H9 (cell line): ENCODE results near the gene SUCLG1. TPM values are rescaled to one million over a fixed set of nuclear protein-coding genes. Genes with fewer than 3 reads are reported as not detected.

Source experiments
- DNase-seq: peaks from one replicate; pipeline ENCODE4 v3.0.0-alpha.2; 2017
- H2AFZ ChIP-seq: one replicate; pipeline ENCODE4 v1.6.1; 2013; ENCODE audit warnings: mild to moderate bottlenecking, low read length, control low read depth, moderate library complexity
- H2AK5ac ChIP-seq: 2 replicates; pipeline ENCODE4 v1.6.1; 2013; ENCODE audit warnings: low read length, control low read depth, mixed read lengths; ENCODE audit not compliant: insufficient read length
- H2BK120ac ChIP-seq: one replicate; pipeline ENCODE4 v1.6.1; 2013; ENCODE audit warnings: low read depth, mild to moderate bottlenecking, low read length, control low read depth, inconsistent platforms; ENCODE audit not compliant: poor library complexity, severe bottlenecking
- H2BK12ac ChIP-seq: 2 replicates; pipeline ENCODE4 v1.6.1; 2013; ENCODE audit warnings: low read length, control low read depth, mixed read lengths, low read depth; ENCODE audit not compliant: insufficient read length
- H2BK15ac ChIP-seq: 2 replicates; pipeline ENCODE4 v1.6.1; 2013; ENCODE audit warnings: low read depth, low read length, control low read depth
- H2BK20ac ChIP-seq: one replicate; pipeline ENCODE4 v1.6.1; 2013; ENCODE audit warnings: low read depth, mild to moderate bottlenecking, low read length, control low read depth, inconsistent platforms; ENCODE audit not compliant: poor library complexity, severe bottlenecking
- H2BK5ac ChIP-seq: 2 replicates; pipeline ENCODE4 v1.6.1; 2013; ENCODE audit warnings: low read length, control low read depth, mixed read lengths; ENCODE audit not compliant: insufficient read length
- H3K14ac ChIP-seq: 2 replicates; pipeline ENCODE4 v1.6.1; 2013; ENCODE audit warnings: low read length, control low read depth; ENCODE audit not compliant: insufficient read depth
- H3K18ac ChIP-seq: 2 replicates; pipeline ENCODE4 v1.6.1; 2013; ENCODE audit warnings: low read depth, mild to moderate bottlenecking, mixed read lengths, low read length, control low read depth; ENCODE audit not compliant: insufficient read length
- H3K23ac ChIP-seq: 2 replicates; pipeline ENCODE4 v1.6.1; 2013; ENCODE audit warnings: low read length, control low read depth, mixed read lengths, low read depth; ENCODE audit not compliant: insufficient read length
- H3K23me2 ChIP-seq: 2 replicates; pipeline ENCODE4 v1.6.1; 2013; ENCODE audit warnings: low read depth, mild to moderate bottlenecking, mixed read lengths, low read length, control low read depth; ENCODE audit not compliant: insufficient read length, poor library complexity, severe bottlenecking
- H3K27ac ChIP-seq: 2 replicates; pipeline ENCODE4 v1.5.1; 2013; ENCODE audit warnings: low read length, control low read depth, mixed read lengths, low read depth; ENCODE audit not compliant: insufficient read length
- H3K27me3 ChIP-seq: 2 replicates; pipeline ENCODE4 v1.6.1; 2013; ENCODE audit warnings: low read length, control low read depth, inconsistent platforms; ENCODE audit not compliant: insufficient read depth
- H3K4ac ChIP-seq: 2 replicates; pipeline ENCODE4 v1.6.1; 2013; ENCODE audit warnings: low read depth, mild to moderate bottlenecking, control low read depth, inconsistent platforms, low read length, moderate library complexity
- H3K4me1 ChIP-seq: 2 replicates; pipeline ENCODE4 v1.6.1; 2013; ENCODE audit warnings: low read length, control low read depth, inconsistent platforms; ENCODE audit not compliant: insufficient read depth
- H3K4me2 ChIP-seq: 2 replicates; pipeline ENCODE4 v1.6.1; 2013; ENCODE audit warnings: low read length, control low read depth, mixed read lengths; ENCODE audit not compliant: insufficient read length, insufficient read depth
- H3K56ac ChIP-seq: 2 replicates; pipeline ENCODE4 v1.6.1; 2013; ENCODE audit warnings: low read depth, mild to moderate bottlenecking, mixed read lengths, low read length, control low read depth; ENCODE audit not compliant: insufficient read length
- H3K79me1 ChIP-seq: 2 replicates; pipeline ENCODE4 v1.6.1; 2013; ENCODE audit warnings: low read depth, mild to moderate bottlenecking, moderate library complexity, low read length, control low read depth, inconsistent platforms; ENCODE audit not compliant: insufficient read depth, poor library complexity, severe bottlenecking
- H3K79me2 ChIP-seq: 2 replicates; pipeline ENCODE4 v1.6.1; 2013; ENCODE audit warnings: low read length, control low read depth, inconsistent platforms; ENCODE audit not compliant: insufficient read depth
- H3K9ac ChIP-seq: 2 replicates; pipeline ENCODE4 v1.6.1; 2013; ENCODE audit warnings: low read length, control low read depth, mixed read lengths; ENCODE audit not compliant: insufficient read length; ENCODE audit errors: extremely low read depth
- H3K9me3 ChIP-seq: one replicate; pipeline ENCODE4 v1.6.1; 2013; ENCODE audit warnings: low read depth, low read length, inconsistent platforms; ENCODE audit not compliant: control insufficient read depth
- H3T11ph ChIP-seq: one replicate; pipeline ENCODE4 v1.6.1; 2013; ENCODE audit warnings: mild to moderate bottlenecking, low read length, control low read depth, inconsistent platforms
- H4K20me1 ChIP-seq: one replicate; pipeline ENCODE4 v1.6.1; 2013; ENCODE audit not compliant: control insufficient read depth, insufficient read length, insufficient read depth
- H4K5ac ChIP-seq: 2 replicates; pipeline ENCODE4 v1.6.1; 2013; ENCODE audit warnings: low read depth, mild to moderate bottlenecking, mixed read lengths, low read length, control low read depth; ENCODE audit not compliant: insufficient read length
- H4K8ac ChIP-seq: replicated peaks from 2 replicates; pipeline ENCODE4 v1.6.1; 2013; ENCODE audit warnings: low read length, control low read depth, mixed read lengths, low read depth; ENCODE audit not compliant: insufficient read length
- H4K91ac ChIP-seq: 2 replicates; pipeline ENCODE4 v1.6.1; 2013; ENCODE audit warnings: low read depth, mild to moderate bottlenecking, moderate library complexity, mixed read lengths, low read length, control low read depth; ENCODE audit not compliant: insufficient read length
- H3K27ac Mint-ChIP-seq, 3 experiments: 2 replicates in 2 of 3; 3 replicates in 1 of 3; pipeline ENCODE4 v1.8.0; 2020 to 2021; ENCODE audit warnings: mixed read lengths in 3 of 3, mild to moderate bottlenecking in 1 of 3, moderate library complexity in 1 of 3
- H3K27me3 Mint-ChIP-seq: 2 replicates; pipeline ENCODE4 v1.8.0; 2021; ENCODE audit warnings: low read depth, mild to moderate bottlenecking, moderate library complexity, mixed read lengths
- H3K36me3 Mint-ChIP-seq, 3 experiments: 2 replicates in 2 of 3; 3 replicates in 1 of 3; pipeline ENCODE4 v1.8.0; 2020 to 2021; ENCODE audit warnings: low read depth in 3 of 3, mixed read lengths in 3 of 3; ENCODE audit not compliant: insufficient read depth in 1 of 3
- H3K4me1 Mint-ChIP-seq, 2 experiments: 2 replicates each; pipeline ENCODE4 v1.8.0; 2020; ENCODE audit warnings: mixed read lengths in 2 of 2
- H3K4me3 Mint-ChIP-seq, 2 experiments: 2 replicates in 1 of 2; 3 replicates in 1 of 2; pipeline ENCODE4 v1.8.0; 2020 to 2021; ENCODE audit warnings: mild to moderate bottlenecking in 2 of 2, mixed read lengths in 2 of 2, moderate library complexity in 1 of 2
- H3K9me3 Mint-ChIP-seq, 2 experiments: 2 replicates in 1 of 2; 3 replicates in 1 of 2; pipeline ENCODE4 v1.8.0; 2020; ENCODE audit warnings: mild to moderate bottlenecking in 2 of 2, mixed read lengths in 2 of 2, moderate library complexity in 1 of 2
- WGBS: extraction: QIAGEN DNeasy Blood & Tissue Kit; methylation state at CpG from one replicate; pipeline ENCODE4 v1.1.7; 2013; ENCODE audit warnings: missing lambda C conversion rate, low lambda C conversion rate, mixed read lengths; ENCODE audit not compliant: insufficient read length; ENCODE audit errors: extremely low coverage; 5-methylcytosine and 5-hydroxymethylcytosine counted together
- total RNA-seq: library from RNA; stranded (reverse); gene quantifications from 2 replicates; pipeline ENCODE4 v1.2.1, GENCODE V29; 2021
- TF ChIP-seq, protein P1 (sequence below): fragments of 200-600 bp; sonication (generic); conservative IDR thresholded peaks from 3 replicates; pipeline ENCODE4 v1.8.0; 2021; ENCODE audit warnings: antibody characterized with exemption, mild to moderate bottlenecking

Gene SUCLG1
- total RNA-seq, 1 experiment from 2014 or later = 40.0 TPM

DNA sequence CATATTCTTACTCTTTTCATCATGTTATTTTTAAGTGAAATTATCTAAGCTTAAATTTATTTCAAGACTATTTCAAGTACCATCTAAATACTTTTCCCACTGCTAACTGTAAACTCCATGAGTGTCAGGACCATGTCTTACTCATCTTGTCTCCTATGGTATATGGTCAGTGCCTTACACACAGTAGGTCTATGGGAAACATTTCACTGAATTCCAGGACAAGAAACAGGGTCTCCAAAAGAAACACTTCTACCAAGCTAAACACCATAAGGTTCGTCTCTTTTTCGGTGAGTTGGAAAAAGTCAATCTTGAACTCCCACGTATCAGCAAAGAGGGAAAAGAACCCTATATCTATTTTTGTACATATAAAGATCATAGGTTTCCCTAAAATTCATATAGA lies 6.5 kb downstream of the SUCLG1 start:
- Histone ChIP-seq H3K4me2 (no peak overlapping the region), H3K23me2 (no peaks in the 10 kb centered on the region), H4K8ac (no peak overlapping the region), H3K14ac (no peak overlapping the region), H4K91ac (no peak overlapping the region), H2AK5ac (no peak overlapping the region), H3K9ac (no peak overlapping the region), H2BK20ac (no peak overlapping the region), H2BK120ac (no peak overlapping the region), H2AFZ (no peak overlapping the region), H4K5ac (no peak overlapping the region), H3K23ac (no peak overlapping the region), H3K79me1 (peaks cover 9% of the 10 kb centered on the region), H3K79me2 (peaks cover 8% of the 10 kb centered on the region; the same call in 1 of the 2 replicates), H2BK15ac (no peak overlapping the region), H3K56ac (no peak overlapping the region), H3T11ph (no peak overlapping the region), H4K20me1 (no peaks in the 10 kb centered on the region), H3K27me3 (no peaks in the 10 kb centered on the region), H3K4me1 (no peaks in the 10 kb centered on the region), H3K18ac (no peak overlapping the region), H2BK12ac (no peak overlapping the region), H3K27ac (no peak overlapping the region), H3K9me3 (no peaks in the 10 kb centered on the region), H2BK5ac (no peak overlapping the region), H3K4ac (no peak overlapping the region)
- H3K4me3 Mint-ChIP-seq = no peak overlapping the region
- no peaks in the 10 kb centered on the region for H3K9me3 Mint-ChIP-seq
- no peak for DNase-seq
- no CpG with 5 or more reads among the region's 3 CpGs for WGBS
- peaks cover 0 to 2% (median 0%) of the 10 kb centered on the region in 3 experiments; a peak in 1 of 7 replicates for H3K36me3 Mint-ChIP-seq
- H3K27me3 Mint-ChIP-seq = no peaks in the 10 kb centered on the region
- H3K27ac Mint-ChIP-seq = no peak overlapping the region
- no peaks in the 10 kb centered on the region; a peak in 1 of 4 replicates for H3K4me1 Mint-ChIP-seq
- TF ChIP-seq, protein P1, sequence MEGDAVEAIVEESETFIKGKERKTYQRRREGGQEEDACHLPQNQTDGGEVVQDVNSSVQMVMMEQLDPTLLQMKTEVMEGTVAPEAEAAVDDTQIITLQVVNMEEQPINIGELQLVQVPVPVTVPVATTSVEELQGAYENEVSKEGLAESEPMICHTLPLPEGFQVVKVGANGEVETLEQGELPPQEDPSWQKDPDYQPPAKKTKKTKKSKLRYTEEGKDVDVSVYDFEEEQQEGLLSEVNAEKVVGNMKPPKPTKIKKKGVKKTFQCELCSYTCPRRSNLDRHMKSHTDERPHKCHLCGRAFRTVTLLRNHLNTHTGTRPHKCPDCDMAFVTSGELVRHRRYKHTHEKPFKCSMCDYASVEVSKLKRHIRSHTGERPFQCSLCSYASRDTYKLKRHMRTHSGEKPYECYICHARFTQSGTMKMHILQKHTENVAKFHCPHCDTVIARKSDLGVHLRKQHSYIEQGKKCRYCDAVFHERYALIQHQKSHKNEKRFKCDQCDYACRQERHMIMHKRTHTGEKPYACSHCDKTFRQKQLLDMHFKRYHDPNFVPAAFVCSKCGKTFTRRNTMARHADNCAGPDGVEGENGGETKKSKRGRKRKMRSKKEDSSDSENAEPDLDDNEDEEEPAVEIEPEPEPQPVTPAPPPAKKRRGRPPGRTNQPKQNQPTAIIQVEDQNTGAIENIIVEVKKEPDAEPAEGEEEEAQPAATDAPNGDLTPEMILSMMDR = no peak
